Activated CD4-positive, alpha-beta memory T cell treated with anti-CD3 and anti-CD28 coated beads, Interleukin-2, amount 10 ng/mL, durations not matched to agents 7 days and 5 days (primary cell): Measurements from ENCODE around the gene GAPT. TPM values are rescaled to one million over a fixed set of nuclear protein-coding genes. Genes with fewer than 3 reads are reported as not detected.

Experiments
- CTCF ChIA-PET: fragments of 350-600 bp; sonication (Branson Sonifier 250); formaldehyde crosslinking; loops from one replicate; lab custom pipeline; 2021; ENCODE audit warnings: antibody characterized with exemption, inconsistent platforms; lab: Charles Lee
- POLR2A ChIA-PET: fragments of 350-600 bp; sonication (Branson Sonifier 250); formaldehyde crosslinking; loops from one replicate; lab custom pipeline; 2021; ENCODE audit warnings: antibody characterized with exemption; lab: Charles Lee
- DNase-seq: peaks from one replicate; pipeline ENCODE4 v3.0.0-alpha.2; 2020
- H3K27ac Mint-ChIP-seq: one replicate; pipeline ENCODE4 v1.8.0; 2021; ENCODE audit warnings: mild to moderate bottlenecking, mixed read lengths
- H3K27me3 Mint-ChIP-seq: one replicate; pipeline ENCODE4 v1.8.0; 2021; ENCODE audit warnings: mixed read lengths
- H3K36me3 Mint-ChIP-seq: one replicate; pipeline ENCODE4 v1.8.0; 2021; ENCODE audit warnings: low read depth, mixed read lengths
- H3K4me1 Mint-ChIP-seq: one replicate; pipeline ENCODE4 v1.8.0; 2021; ENCODE audit warnings: mixed read lengths
- H3K4me3 Mint-ChIP-seq: one replicate; pipeline ENCODE4 v1.8.0; 2021; ENCODE audit warnings: mild to moderate bottlenecking, mixed read lengths
- H3K9me3 Mint-ChIP-seq: one replicate; pipeline ENCODE4 v1.8.0; 2021; ENCODE audit warnings: mixed read lengths
- total RNA-seq, 2 experiments: library from RNA; stranded (reverse); gene quantifications; one replicate each; pipeline ENCODE4 v1.2.3, GENCODE V29; 2021

The GAPT gene
- total RNA-seq, 2 experiments from 2014 or later, result not detected

GRCh38 chr5:58456026-58456425 is 35.2 kb upstream of the GAPT start:
- POLR2A ChIA-PET, result no interaction called here
- CTCF ChIA-PET, result no interaction called here
- Mint-ChIP-seq H3K4me3 (no peak overlapping the region), H3K27ac (no peak overlapping the region), H3K36me3 (peaks cover 2% of the 10 kb centered on the region), H3K4me1 (peaks cover 16% of the 10 kb centered on the region), H3K9me3 (no peaks in the 10 kb centered on the region), H3K27me3 (peaks cover 22% of the 10 kb centered on the region)
- DNase-seq, result no peak

GRCh38 chr5:58456486-58456885 is 34.7 kb upstream of the GAPT start:
- POLR2A ChIA-PET, result no interaction called here
- Mint-ChIP-seq H3K9me3 (no peaks in the 10 kb centered on the region), H3K4me1 (peaks cover 21% of the 10 kb centered on the region)

GRCh38 chr5:58457050-58457449 is 34.2 kb upstream of the GAPT start:
- Mint-ChIP-seq H3K27me3 (peaks cover 18% of the 10 kb centered on the region), H3K27ac (no peak overlapping the region), H3K9me3 (no peaks in the 10 kb centered on the region), H3K4me3 (no peak overlapping the region), H3K4me1 (peaks cover 24% of the 10 kb centered on the region), H3K36me3 (peaks cover 2% of the 10 kb centered on the region)
- no peak for DNase-seq
- CTCF ChIA-PET, result no interaction called here
- POLR2A ChIA-PET, result no interaction called here

More at GRCh38 chr5:58456486-58456885, 34.7 kb upstream of the GAPT start:
- DNase-seq, result no peak
- CTCF ChIA-PET, result no interaction called here
- peaks cover 2% of the 10 kb centered on the region for H3K36me3 Mint-ChIP-seq
- H3K27me3 Mint-ChIP-seq, result peaks cover 22% of the 10 kb centered on the region
- H3K27ac Mint-ChIP-seq, result no peak overlapping the region
- H3K4me3 Mint-ChIP-seq, result no peak overlapping the region

- Mint-ChIP-seq H3K27me3 (peaks cover 18% of the 10 kb centered on the region), H3K4me3 (peak overlapping the region; percentile 14)
Measured at GRCh38 chr5:58458141-58458742, 33.0 kb upstream of the GAPT start.

GRCh38 chr5:58458743-58459145 is 32.5 kb upstream of the GAPT start:
- CTCF ChIA-PET, result interaction anchor here (4.1 to 4.9 kb wide), 3 partner anchors 10 to 1160 kb away, joined by 16 to 58 read pairs (median 36); no protein-coding TSS in a partner anchor
- H3K4me1 Mint-ChIP-seq, result peaks cover 30% of the 10 kb centered on the region
- POLR2A ChIA-PET, result interaction anchor here (2.0 kb wide), 1 partner anchor 11 kb away, joined by 5 read pairs; no protein-coding TSS in a partner anchor
- no peak for DNase-seq
- peak overlapping the region; percentile 78 for H3K4me3 Mint-ChIP-seq
- no peaks in the 10 kb centered on the region for H3K9me3 Mint-ChIP-seq
- peaks cover 2% of the 10 kb centered on the region for H3K36me3 Mint-ChIP-seq
- H3K27ac Mint-ChIP-seq, result no peak overlapping the region
- H3K27me3 Mint-ChIP-seq, result peaks cover 18% of the 10 kb centered on the region

More at GRCh38 chr5:58458141-58458742, 33.0 kb upstream of the GAPT start:
- Mint-ChIP-seq H3K9me3 (no peaks in the 10 kb centered on the region), H3K27ac (no peak overlapping the region), H3K4me1 (peaks cover 30% of the 10 kb centered on the region), H3K36me3 (peaks cover 2% of the 10 kb centered on the region)
- ChIA-PET CTCF (interaction anchor here (4.1 to 4.7 kb wide), 2 partner anchors 10 to 1159 kb away, joined by 16 to 36 read pairs; no protein-coding TSS in a partner anchor), POLR2A (interaction anchor here (2.0 kb wide), 1 partner anchor 10 kb away, joined by 5 read pairs; no protein-coding TSS in a partner anchor)
- DNase-seq, result no peak

- Mint-ChIP-seq H3K4me1 (peaks cover 30% of the 10 kb centered on the region), H3K27me3 (peaks cover 18% of the 10 kb centered on the region), H3K36me3 (peaks cover 2% of the 10 kb centered on the region), H3K9me3 (no peaks in the 10 kb centered on the region), H3K27ac (peak overlapping the region; percentile 31), H3K4me3 (peak overlapping the region; percentile 78)
- POLR2A ChIA-PET, result interaction anchor here (1.1 to 2.1 kb wide), 3 partner anchors 11 to 1161 kb away, joined by 3 to 5 read pairs (median 5); no protein-coding TSS in a partner anchor
- DNase-seq, result no peak
- CTCF ChIA-PET, result interaction anchor here (2.9 to 4.9 kb wide), 4 partner anchors 11 to 1160 kb away, joined by 16 to 58 read pairs (median 30); no protein-coding TSS in a partner anchor
Measured at GRCh38 chr5:58459146-58460001, 31.9 kb upstream of the GAPT start.

- H3K27ac Mint-ChIP-seq, result peak within 1 kb of the TSS; percentile 62
- peak; percentile 90 for DNase-seq
- H3K36me3 Mint-ChIP-seq, result no peaks in the 10 kb centered on the region
- ChIA-PET CTCF (interaction anchor here (1.0 to 4.9 kb wide), 14 partner anchors 12 to 1161 kb away, joined by 3 to 58 read pairs (median 8); no protein-coding TSS in a partner anchor), POLR2A (interaction anchor here (0.6 to 2.1 kb wide), 6 partner anchors 12 to 1162 kb away, joined by 3 to 5 read pairs (median 3); no protein-coding TSS in a partner anchor)
- H3K4me1 Mint-ChIP-seq, result peaks cover 30% of the 10 kb centered on the region
- no peaks in the 10 kb centered on the region for H3K9me3 Mint-ChIP-seq
- H3K4me3 Mint-ChIP-seq, result peak within 1 kb of the TSS; percentile 78
- peaks cover 18% of the 10 kb centered on the region for H3K27me3 Mint-ChIP-seq
Measured at GRCh38 chr5:58460002-58460731, 31.1 kb upstream of the GAPT start, which contains the start of gene PLK2. PLK2 (minus strand) TSS chr5:58460086; CDS start chr5:58459959, 127 bp downstream.

- H3K4me3 Mint-ChIP-seq, result peak overlapping the region; percentile 78
- H3K27me3 Mint-ChIP-seq, result peaks cover 18% of the 10 kb centered on the region
- no peaks in the 10 kb centered on the region for H3K36me3 Mint-ChIP-seq
- H3K4me1 Mint-ChIP-seq, result peaks cover 30% of the 10 kb centered on the region
- H3K9me3 Mint-ChIP-seq, result no peaks in the 10 kb centered on the region
- CTCF ChIA-PET, result interaction anchor here (0.8 to 4.9 kb wide), 17 partner anchors 12 to 1166 kb away, joined by 3 to 58 read pairs (median 5); no protein-coding TSS in a partner anchor
- POLR2A ChIA-PET, result interaction anchor here (0.6 to 2.1 kb wide), 6 partner anchors 681 to 1163 kb away, joined by 3 to 5 read pairs (median 3); no protein-coding TSS in a partner anchor
- DNase-seq, result peak; percentile 90
- peak overlapping the region; percentile 62 for H3K27ac Mint-ChIP-seq
Measured at GRCh38 chr5:58460732-58461286, 30.4 kb upstream of the GAPT start.

GRCh38 chr5:58462154-58462553 is 29.1 kb upstream of the GAPT start:
- DNase-seq, result no peak
- H3K36me3 Mint-ChIP-seq, result no peaks in the 10 kb centered on the region
- no peak overlapping the region for H3K27ac Mint-ChIP-seq
- CTCF ChIA-PET, result interaction anchor here (1.3 to 4.9 kb wide), 10 partner anchors 14 to 1167 kb away, joined by 3 to 58 read pairs (median 13); no protein-coding TSS in a partner anchor
- no peaks in the 10 kb centered on the region for H3K9me3 Mint-ChIP-seq
- H3K4me1 Mint-ChIP-seq, result peaks cover 37% of the 10 kb centered on the region
- POLR2A ChIA-PET, result interaction anchor here (1.5 kb wide), 1 partner anchor 1164 kb away, joined by 4 read pairs; no protein-coding TSS in a partner anchor
- H3K4me3 Mint-ChIP-seq, result no peak overlapping the region
- H3K27me3 Mint-ChIP-seq, result peaks cover 18% of the 10 kb centered on the region

- DNase-seq, result peak; percentile 36
- Mint-ChIP-seq H3K36me3 (no peaks in the 10 kb centered on the region), H3K4me3 (no peak overlapping the region), H3K27me3 (peaks cover 15% of the 10 kb centered on the region), H3K27ac (no peak overlapping the region), H3K4me1 (peaks cover 37% of the 10 kb centered on the region), H3K9me3 (no peaks in the 10 kb centered on the region)
- POLR2A ChIA-PET, result no interaction called here
- CTCF ChIA-PET, result interaction anchor here (0.7 to 4.9 kb wide), 7 partner anchors 682 to 1164 kb away, joined by 3 to 58 read pairs (median 8); no protein-coding TSS in a partner anchor
Measured at GRCh38 chr5:58462623-58463230, 28.5 kb upstream of the GAPT start.

- CTCF ChIA-PET, result interaction anchor here (1.6 kb wide), 1 partner anchor 1169 kb away, joined by 4 read pairs; no protein-coding TSS in a partner anchor
- H3K27ac Mint-ChIP-seq, result no peak overlapping the region
- peak; percentile 35 for DNase-seq
Measured at GRCh38 chr5:58466939-58467338, 24.3 kb upstream of the GAPT start.

More at GRCh38 chr5:58466939-58467338, 24.3 kb upstream of the GAPT start:
- Mint-ChIP-seq H3K9me3 (no peaks in the 10 kb centered on the region), H3K27me3 (peaks cover 2% of the 10 kb centered on the region), H3K4me1 (peaks cover 14% of the 10 kb centered on the region), H3K36me3 (no peaks in the 10 kb centered on the region), H3K4me3 (no peak overlapping the region)
- POLR2A ChIA-PET, result no interaction called here
